IPS-18a (cell line): ENCODE data around the gene FRG2.
"Not testable (repeated sequence)": the region's sequence is repeated elsewhere in the genome, so short reads cannot be mapped to it uniquely, and the experiment has no call there.

ENCODE experiments used
- H3K27ac ChIP-seq: one replicate; pipeline ENCODE4 v1.5.1; 2013; ENCODE audit warnings: low read length
- H3K27me3 ChIP-seq: one replicate; pipeline ENCODE4 v1.6.1; 2013; ENCODE audit warnings: mild to moderate bottlenecking, low read length; ENCODE audit not compliant: control insufficient read depth, insufficient read depth
- H3K36me3 ChIP-seq: one replicate; pipeline ENCODE4 v1.6.1; 2013; ENCODE audit warnings: low read depth, low read length; ENCODE audit not compliant: control insufficient read depth
- H3K4me1 ChIP-seq: one replicate; pipeline ENCODE4 v1.6.1; 2013; ENCODE audit warnings: low read depth, low read length; ENCODE audit not compliant: control insufficient read depth
- H3K4me3 ChIP-seq: one replicate; pipeline ENCODE4 v1.5.1; 2013; ENCODE audit warnings: low read length
- H3K9ac ChIP-seq: one replicate; pipeline ENCODE4 v1.6.1; 2013; ENCODE audit warnings: mild to moderate bottlenecking, low read length, moderate library complexity
- H3K9me3 ChIP-seq: one replicate; pipeline ENCODE4 v1.6.1; 2013; ENCODE audit warnings: low read depth, low read length; ENCODE audit not compliant: control insufficient read depth

The FRG2 gene

GRCh38 chr4:190021973-190022372 lies 5.1 kb downstream of the FRG2 start:
- not testable (repeated sequence) for H3K27ac ChIP-seq

DNA sequence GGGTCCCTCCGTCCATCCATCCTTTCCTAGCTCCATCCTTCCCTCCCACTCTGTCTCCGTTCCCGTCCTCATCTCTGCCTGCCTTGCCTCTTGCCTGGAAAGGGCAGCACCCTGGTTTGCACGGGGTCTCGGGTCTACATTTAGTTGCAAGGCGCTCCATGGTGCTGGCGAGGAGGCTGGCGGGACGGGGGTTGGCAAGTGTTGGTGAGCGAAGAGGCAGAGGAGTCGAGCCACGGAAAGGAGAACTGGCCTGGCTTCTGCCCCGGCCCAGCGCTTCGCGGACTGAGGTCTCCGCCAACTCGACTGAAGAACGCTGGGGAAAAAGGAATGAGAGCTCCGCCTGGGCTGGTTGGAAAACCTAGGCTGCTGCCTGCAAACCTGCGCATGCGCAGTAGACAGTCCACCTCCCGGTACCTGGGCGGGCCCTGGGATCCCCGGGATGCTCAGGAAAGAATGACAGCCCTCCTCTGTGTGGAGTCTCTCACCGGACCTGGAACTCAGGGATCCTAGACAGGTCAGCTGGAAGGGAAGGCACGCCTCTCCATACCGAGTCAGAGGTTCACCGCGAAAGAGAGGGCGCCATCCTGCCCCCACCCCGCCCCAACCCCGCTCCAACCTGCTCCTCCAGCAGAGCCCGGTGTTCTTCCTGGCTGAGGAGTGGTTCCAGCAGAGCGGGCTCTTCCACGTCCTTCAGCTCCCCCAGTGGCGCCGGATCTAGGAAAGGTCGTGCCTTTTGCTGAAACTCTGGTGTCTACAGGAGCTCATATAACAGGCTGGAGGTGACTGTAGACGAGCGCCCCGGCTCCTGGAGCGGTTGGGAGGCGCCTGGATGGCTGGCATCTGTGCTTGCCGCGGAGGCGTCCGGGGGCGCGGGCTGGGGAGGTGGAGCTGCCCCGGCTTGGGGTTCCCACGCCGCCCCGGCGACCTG lies 6.0 kb downstream of the FRG2 start:
- Histone ChIP-seq H3K4me3 (peak overlapping the region; percentile 64), H3K4me1 (peaks cover 9% of the 10 kb centered on the region), H3K9ac (no peak overlapping the region), H3K36me3 (no peaks in the 10 kb centered on the region), H3K27me3 (peaks cover 78% of the 10 kb centered on the region), H3K27ac (no peak overlapping the region), H3K9me3 (no peaks in the 10 kb centered on the region)

More at GRCh38 chr4:190021973-190022372, 5.1 kb downstream of the FRG2 start:
- not testable (repeated sequence) for H3K4me1 ChIP-seq, H3K4me3 ChIP-seq, H3K9ac ChIP-seq, H3K36me3 ChIP-seq, H3K9me3 ChIP-seq
- H3K27me3 ChIP-seq, result peaks cover 72% of the 10 kb centered on the region

GRCh38 chr4:190019859-190020463 lies 7.1 kb downstream of the FRG2 start:
- H3K27me3 ChIP-seq, result peaks cover 83% of the 10 kb centered on the region
- H3K4me3 ChIP-seq, result peak overlapping the region; percentile 64
- H3K9ac ChIP-seq, H3K36me3 ChIP-seq, H3K9me3 ChIP-seq, H3K4me1 ChIP-seq, H3K27ac ChIP-seq: not testable (repeated sequence)

- Histone ChIP-seq H3K4me3 (peak overlapping the region; percentile 64), H3K27me3 (peaks cover 90% of the 10 kb centered on the region), H3K36me3 (no peaks in the 10 kb centered on the region), H3K27ac (no peak overlapping the region), H3K4me1 (peaks cover 9% of the 10 kb centered on the region), H3K9ac (no peak overlapping the region), H3K9me3 (no peaks in the 10 kb centered on the region)
Measured at GRCh38 chr4:190019023-190019858, 7.8 kb downstream of the FRG2 start.

- Histone ChIP-seq H3K27me3 (peaks cover 92% of the 10 kb centered on the region), H3K27ac (no peak overlapping the region), H3K36me3 (no peaks in the 10 kb centered on the region), H3K4me1 (peaks cover 9% of the 10 kb centered on the region), H3K4me3 (no peak overlapping the region), H3K9ac (no peak overlapping the region), H3K9me3 (no peaks in the 10 kb centered on the region)
Measured at GRCh38 chr4:190018201-190018920, 8.7 kb downstream of the FRG2 start.

DNA sequence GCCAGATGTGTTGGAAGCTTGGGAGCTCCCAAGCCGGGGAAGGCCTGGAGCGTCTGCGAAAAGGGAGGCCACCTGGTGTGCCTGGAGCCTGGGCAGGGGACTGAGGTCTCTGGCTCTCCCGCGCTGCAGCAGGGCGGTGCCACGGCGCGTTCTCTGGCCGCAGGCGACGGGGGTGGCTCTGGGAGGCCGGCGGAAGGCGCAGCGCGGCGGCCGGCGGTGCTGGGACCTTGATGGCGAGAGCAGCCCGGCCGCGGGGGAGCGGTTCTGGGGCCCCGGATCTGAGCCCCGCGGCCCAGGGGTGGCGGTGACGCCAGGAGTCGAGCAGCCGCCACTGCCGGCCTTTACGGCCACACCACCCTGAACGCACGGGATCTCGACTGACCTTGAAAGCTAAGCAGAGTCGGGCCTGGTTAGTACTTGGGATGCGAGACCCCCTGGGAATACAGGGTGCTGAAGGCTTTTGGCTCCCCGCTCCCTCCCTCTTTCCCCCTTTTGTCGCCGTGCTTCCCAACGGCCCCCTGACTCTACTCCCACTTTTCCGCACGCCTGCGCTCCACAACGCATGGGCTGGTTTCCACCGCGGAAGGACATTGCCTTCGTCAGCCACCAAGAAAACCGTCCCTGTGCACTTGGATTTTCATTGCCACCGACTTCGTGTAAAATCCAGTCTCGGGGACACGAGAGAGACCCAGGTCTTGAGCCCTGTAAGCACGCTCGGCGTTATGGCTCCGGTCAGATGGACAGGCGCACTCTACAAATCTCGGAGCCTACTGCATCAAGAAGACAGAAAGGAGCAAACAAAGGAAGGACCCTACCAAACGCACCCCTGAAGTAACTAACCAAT lies 9.5 kb downstream of the FRG2 start:
- Histone ChIP-seq H3K9ac (no peak overlapping the region), H3K4me3 (peak overlapping the region; percentile 5), H3K36me3 (no peaks in the 10 kb centered on the region), H3K9me3 (no peaks in the 10 kb centered on the region), H3K27me3 (peaks cover 93% of the 10 kb centered on the region), H3K4me1 (peaks cover 9% of the 10 kb centered on the region), H3K27ac (no peak overlapping the region)

DNA sequence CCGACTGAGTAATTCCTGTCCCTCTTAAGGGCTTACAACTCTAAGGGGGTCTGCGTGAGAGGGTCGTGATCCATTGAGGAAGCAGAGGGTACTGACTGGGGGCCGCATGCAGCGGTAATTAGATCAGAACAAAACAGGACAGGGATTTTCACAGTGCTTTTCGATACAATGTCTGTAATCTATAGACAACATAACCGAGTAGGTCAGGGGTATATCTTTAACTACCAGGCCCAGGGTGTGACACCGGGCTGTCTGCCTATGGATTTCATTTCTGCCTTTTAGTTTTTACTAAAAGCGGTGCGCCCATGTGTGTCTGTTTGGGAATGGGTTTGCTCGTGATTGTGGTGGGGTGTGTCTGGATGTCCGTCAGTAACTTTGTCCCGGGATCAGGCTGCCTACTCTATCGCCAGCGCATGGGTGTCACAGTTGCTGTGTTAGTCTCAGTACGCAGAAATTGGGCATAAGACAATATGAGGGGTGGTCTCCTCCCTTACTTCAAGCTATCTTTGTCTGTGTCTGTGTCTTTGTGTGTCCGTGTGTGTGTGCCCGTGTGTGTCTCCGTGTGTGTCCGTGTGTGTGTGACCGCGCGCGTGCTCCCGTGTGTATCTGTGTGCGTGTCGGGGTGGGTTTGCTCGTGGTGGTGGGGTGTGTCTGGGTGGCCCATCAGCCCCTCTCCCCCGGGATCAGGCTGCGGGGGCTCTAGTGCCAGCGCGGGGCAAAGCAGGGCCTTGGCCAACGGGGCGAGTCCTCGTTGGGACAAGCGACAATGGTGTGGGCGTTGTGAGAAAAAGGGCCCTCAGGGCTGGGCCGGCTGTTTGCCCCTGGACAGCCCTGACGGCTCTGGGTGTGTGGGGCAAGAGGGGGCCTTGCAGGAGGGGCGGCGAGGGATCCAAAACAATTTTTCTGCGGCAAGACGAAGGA lies 10.4 kb downstream of the FRG2 start:
- Histone ChIP-seq H3K4me3 (peak overlapping the region; percentile 22), H3K4me1 (peaks cover 9% of the 10 kb centered on the region), H3K9me3 (no peaks in the 10 kb centered on the region), H3K27ac (no peak overlapping the region), H3K36me3 (no peaks in the 10 kb centered on the region), H3K9ac (no peak overlapping the region), H3K27me3 (peaks cover 100% of the 10 kb centered on the region)

DNA sequence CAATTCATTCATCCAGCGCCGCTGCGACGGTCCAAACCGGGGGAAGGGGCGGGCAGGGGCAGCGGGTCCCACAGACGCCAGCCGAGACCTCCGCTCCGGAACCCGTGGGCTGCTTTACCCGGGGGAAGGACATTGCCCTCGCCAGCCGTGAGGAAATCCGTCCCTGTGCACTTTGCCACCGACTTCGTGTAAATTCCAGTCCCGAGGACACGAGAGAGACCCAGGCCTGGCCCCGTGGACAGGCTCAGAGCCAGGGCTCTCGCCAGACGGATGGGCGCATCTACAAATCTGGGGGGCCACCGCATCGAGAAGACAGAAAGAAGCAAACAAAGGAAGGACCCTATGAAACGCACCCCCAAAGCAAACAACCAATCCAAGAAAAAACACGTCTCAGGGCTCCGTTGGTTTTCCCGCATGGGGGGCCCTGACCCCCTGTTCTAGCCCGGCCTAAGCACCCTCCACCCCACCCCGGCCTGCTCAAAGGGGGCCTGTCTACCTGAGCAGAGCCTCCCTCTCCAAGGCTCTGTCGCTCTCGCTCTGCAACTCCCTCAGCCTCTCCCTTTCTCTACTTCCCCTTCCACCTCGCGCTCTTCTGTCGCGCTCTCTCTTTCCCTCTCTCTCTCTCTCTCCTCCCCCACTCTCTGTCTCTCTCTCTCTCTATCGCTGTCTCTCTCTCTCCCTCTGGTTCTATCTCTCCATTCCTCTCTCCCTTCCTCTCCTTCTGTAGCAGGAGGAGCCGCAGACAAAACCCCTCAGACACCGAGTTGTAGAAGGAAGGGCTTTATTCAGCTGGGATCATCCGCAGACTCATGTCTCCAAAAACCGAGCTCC lies 11.3 kb downstream of the FRG2 start:
- Histone ChIP-seq H3K27ac (no peak overlapping the region), H3K27me3 (peaks cover 94% of the 10 kb centered on the region), H3K4me3 (peak overlapping the region; percentile 59), H3K4me1 (peaks cover 9% of the 10 kb centered on the region), H3K9ac (no peak overlapping the region), H3K36me3 (no peaks in the 10 kb centered on the region), H3K9me3 (no peaks in the 10 kb centered on the region)

GRCh38 chr4:190014771-190015537 lies 12.1 kb downstream of the FRG2 start:
- peaks cover 86% of the 10 kb centered on the region for H3K27me3 ChIP-seq
- peak overlapping the region; percentile 59 for H3K4me3 ChIP-seq
- H3K27ac ChIP-seq, result no peak overlapping the region
- no peaks in the 10 kb centered on the region for H3K36me3 ChIP-seq
- H3K9me3 ChIP-seq, result no peaks in the 10 kb centered on the region
- H3K9ac ChIP-seq, result no peak overlapping the region
- peaks cover 5% of the 10 kb centered on the region for H3K4me1 ChIP-seq
